Hepatocyte (in vitro differentiated cells): ENCODE results near the gene KIF4A. TPM values are rescaled to one million over a fixed set of nuclear protein-coding genes. Genes with fewer than 3 reads are reported as not detected.

Experiments
- DNase-seq: peaks from one replicate; pipeline ENCODE4 v3.0.0-alpha.2; 2016; ENCODE audit warnings: low spot score
- H2AFZ ChIP-seq: fragments of 200-600 bp; sonication (generic); 2 replicates; pipeline ENCODE4 v1.6.0; 2016; ENCODE audit warnings: antibody characterized with exemption, mild to moderate bottlenecking
- H3K27ac ChIP-seq: fragments of 200-600 bp; sonication (generic); 2 replicates; pipeline ENCODE4 v1.5.1; 2016; ENCODE audit warnings: mild to moderate bottlenecking
- H3K27me3 ChIP-seq: fragments of 200-600 bp; sonication (generic); 2 replicates; pipeline ENCODE4 v1.6.1; 2016
- H3K36me3 ChIP-seq: fragments of 200-600 bp; sonication (generic); replicated peaks from 2 replicates; pipeline ENCODE4 v1.5.1; 2016; ENCODE audit warnings: low read depth; ENCODE audit not compliant: insufficient read depth
- H3K4me1 ChIP-seq: fragments of 200-600 bp; sonication (generic); 2 replicates; pipeline ENCODE4 v1.5.1; 2016; ENCODE audit warnings: mild to moderate bottlenecking, moderate library complexity; ENCODE audit not compliant: insufficient read depth
- H3K4me2 ChIP-seq: fragments of 200-600 bp; sonication (generic); 2 replicates; pipeline ENCODE4 v1.6.0; 2016
- H3K4me3 ChIP-seq: fragments of 200-600 bp; sonication (generic); 2 replicates; pipeline ENCODE4 v1.5.1; 2016; ENCODE audit warnings: mild to moderate bottlenecking
- H3K79me2 ChIP-seq: fragments of 200-600 bp; sonication (generic); 2 replicates; pipeline ENCODE4 v1.6.0; 2017; ENCODE audit warnings: mild to moderate bottlenecking
- H3K9me2 ChIP-seq: fragments of 200-600 bp; sonication (generic); replicated peaks from 2 replicates; pipeline ENCODE4 v1.6.0; 2017; ENCODE audit warnings: mild to moderate bottlenecking; ENCODE audit not compliant: insufficient read depth
- H3K9me3 ChIP-seq: fragments of 200-600 bp; sonication (generic); 2 replicates; pipeline ENCODE4 v1.5.1; 2016; ENCODE audit warnings: low read depth, mild to moderate bottlenecking
- H4K20me1 ChIP-seq: fragments of 200-600 bp; sonication (generic); 2 replicates; pipeline ENCODE4 v1.6.0; 2016; ENCODE audit warnings: mild to moderate bottlenecking; ENCODE audit not compliant: insufficient read depth, poor library complexity, severe bottlenecking
- EZH2 ChIP-seq: fragments of 200-600 bp; sonication (generic); IDR thresholded peaks from 2 replicates; pipeline ENCODE4 v1.6.1; 2016; ENCODE audit warnings: antibody characterized with exemption, mild to moderate bottlenecking, borderline replicate concordance
- EZH2phosphoT487 ChIP-seq: fragments of 200-600 bp; sonication (generic); IDR thresholded peaks from one replicate; pipeline ENCODE4 v1.6.1; 2018; ENCODE audit warnings: antibody characterized with exemption, mild to moderate bottlenecking, low read depth, moderate library complexity; ENCODE audit not compliant: unreplicated experiment, severe bottlenecking
- WGBS: methylation state at CpG from one replicate; pipeline ENCODE4 v1.1.6; 2016; ENCODE audit warnings: low lambda C conversion rate; ENCODE audit errors: missing lambda C conversion rate; 5-methylcytosine and 5-hydroxymethylcytosine counted together
- polyA plus RNA-seq: library from polyadenylated mRNA; unstranded; fragments of >200 nt; fragmentation: Nextera tagmentation; extraction: Ambion mirVana; gene quantifications from 2 replicates; pipeline ENCODE4 v1.2.1, GENCODE V29; 2016
- total RNA-seq: library from RNA; depleted of rRNA; stranded (reverse); fragments of >200 nt; gene quantifications from 2 replicates; pipeline ENCODE4 v1.2.3, GENCODE V29; 2014
- TF ChIP-seq, protein P1 (sequence below): fragments of 200-600 bp; sonication (generic); IDR thresholded peaks from 2 replicates; pipeline ENCODE4 v1.5.1; 2016; ENCODE audit warnings: antibody characterized with exemption, mild to moderate bottlenecking; ENCODE audit not compliant: poor library complexity

Gene KIF4A
- total and polyA plus RNA-seq, 2 experiments from 2014 or later = 4.2 to 6.4 TPM

DNA sequence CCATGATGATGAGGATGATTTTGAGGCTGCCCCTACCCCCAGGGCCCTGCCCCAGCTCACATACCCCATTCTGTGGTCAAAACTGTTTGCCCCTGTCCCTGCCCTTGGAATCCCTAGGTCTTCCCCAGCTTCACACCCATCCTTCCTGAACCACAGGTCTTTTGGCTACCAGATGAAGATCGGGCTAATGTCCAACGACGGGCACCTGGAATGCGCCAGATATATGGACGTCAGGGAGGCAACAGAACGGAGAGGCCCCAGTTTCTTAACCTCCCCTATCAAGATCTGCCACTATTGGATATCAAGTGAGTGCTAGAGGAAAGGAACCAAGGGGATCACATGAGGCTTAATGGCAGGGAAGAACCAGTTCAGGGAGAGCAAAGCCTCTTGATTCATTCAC, 139.9 kb downstream of the KIF4A start:
- TF ChIP-seq, protein P1, sequence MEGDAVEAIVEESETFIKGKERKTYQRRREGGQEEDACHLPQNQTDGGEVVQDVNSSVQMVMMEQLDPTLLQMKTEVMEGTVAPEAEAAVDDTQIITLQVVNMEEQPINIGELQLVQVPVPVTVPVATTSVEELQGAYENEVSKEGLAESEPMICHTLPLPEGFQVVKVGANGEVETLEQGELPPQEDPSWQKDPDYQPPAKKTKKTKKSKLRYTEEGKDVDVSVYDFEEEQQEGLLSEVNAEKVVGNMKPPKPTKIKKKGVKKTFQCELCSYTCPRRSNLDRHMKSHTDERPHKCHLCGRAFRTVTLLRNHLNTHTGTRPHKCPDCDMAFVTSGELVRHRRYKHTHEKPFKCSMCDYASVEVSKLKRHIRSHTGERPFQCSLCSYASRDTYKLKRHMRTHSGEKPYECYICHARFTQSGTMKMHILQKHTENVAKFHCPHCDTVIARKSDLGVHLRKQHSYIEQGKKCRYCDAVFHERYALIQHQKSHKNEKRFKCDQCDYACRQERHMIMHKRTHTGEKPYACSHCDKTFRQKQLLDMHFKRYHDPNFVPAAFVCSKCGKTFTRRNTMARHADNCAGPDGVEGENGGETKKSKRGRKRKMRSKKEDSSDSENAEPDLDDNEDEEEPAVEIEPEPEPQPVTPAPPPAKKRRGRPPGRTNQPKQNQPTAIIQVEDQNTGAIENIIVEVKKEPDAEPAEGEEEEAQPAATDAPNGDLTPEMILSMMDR = no peak
- TF ChIP-seq EZH2phosphoT487 = no peak
- H4K20me1 ChIP-seq = no peaks in the 10 kb centered on the region
- WGBS = 81% methylated on average over 6 of the region's 6 CpGs

GRCh38 chrX:70432936-70433847, 143.3 kb downstream of the KIF4A start:
- H3K27ac ChIP-seq = peak overlapping the region; percentile 63
- H3K4me1 ChIP-seq = no peaks in the 10 kb centered on the region
- H3K9me2 ChIP-seq = no peaks in the 10 kb centered on the region
- H3K4me2 ChIP-seq = peak overlapping the region; percentile 81
- H4K20me1 ChIP-seq = no peaks in the 10 kb centered on the region
- no peak for DNase-seq
- TF ChIP-seq EZH2phosphoT487 (no peak), EZH2 (no peak)
- TF ChIP-seq, protein P1 = no peak
- H3K79me2 ChIP-seq = no peaks in the 10 kb centered on the region
- peak overlapping the region; percentile 63 for H2AFZ ChIP-seq
- H3K36me3 ChIP-seq = no peaks in the 10 kb centered on the region
- whole genome bisulfite sequencing = 78% methylated on average over 15 of the region's 15 CpGs
- H3K4me3 ChIP-seq = peak overlapping the region; percentile 55
- no peaks in the 10 kb centered on the region for H3K9me3 ChIP-seq
- H3K27me3 ChIP-seq = no peaks in the 10 kb centered on the region

More for the DNA sequence above, 139.9 kb downstream of the KIF4A start:
- Histone ChIP-seq H3K4me2 (no peak overlapping the region), H3K27ac (no peak overlapping the region), H3K9me3 (no peaks in the 10 kb centered on the region), H3K4me3 (no peak overlapping the region), H3K79me2 (no peaks in the 10 kb centered on the region), H2AFZ (no peak overlapping the region), H3K27me3 (no peaks in the 10 kb centered on the region), H3K36me3 (no peaks in the 10 kb centered on the region), H3K9me2 (no peaks in the 10 kb centered on the region), H3K4me1 (no peaks in the 10 kb centered on the region)
- no peak for DNase-seq

- Histone ChIP-seq H3K4me3 (peak overlapping the region; percentile 72), H3K27ac (peak overlapping the region; percentile 93), H3K36me3 (no peaks in the 10 kb centered on the region), H3K27me3 (no peaks in the 10 kb centered on the region), H3K4me2 (peak overlapping the region; percentile 81), H3K4me1 (no peaks in the 10 kb centered on the region), H3K79me2 (no peaks in the 10 kb centered on the region), H2AFZ (peak overlapping the region; percentile 97), H3K9me3 (no peaks in the 10 kb centered on the region), H3K9me2 (peaks cover 4% of the 10 kb centered on the region), H4K20me1 (no peaks in the 10 kb centered on the region)
- peak; percentile 83 for DNase-seq
- 34% methylated on average over 31 of the region's 37 CpGs for WGBS
- TF ChIP-seq, protein P1 = peak; percentile 55
- no peak for TF ChIP-seq EZH2phosphoT487
Observed at GRCh38 chrX:70433848-70434351, 144.0 kb downstream of the KIF4A start.
